Fibroblast of skin of left quadriceps (primary cell): Measurements from ENCODE around the gene WNK1.

ENCODE experiments used
- DNase-seq, 2 experiments: peaks; one replicate each; pipeline ENCODE4 v3.0.0-alpha.2; 2013; ENCODE audit warnings: low read depth in 2 of 2

Gene WNK1

DNA sequence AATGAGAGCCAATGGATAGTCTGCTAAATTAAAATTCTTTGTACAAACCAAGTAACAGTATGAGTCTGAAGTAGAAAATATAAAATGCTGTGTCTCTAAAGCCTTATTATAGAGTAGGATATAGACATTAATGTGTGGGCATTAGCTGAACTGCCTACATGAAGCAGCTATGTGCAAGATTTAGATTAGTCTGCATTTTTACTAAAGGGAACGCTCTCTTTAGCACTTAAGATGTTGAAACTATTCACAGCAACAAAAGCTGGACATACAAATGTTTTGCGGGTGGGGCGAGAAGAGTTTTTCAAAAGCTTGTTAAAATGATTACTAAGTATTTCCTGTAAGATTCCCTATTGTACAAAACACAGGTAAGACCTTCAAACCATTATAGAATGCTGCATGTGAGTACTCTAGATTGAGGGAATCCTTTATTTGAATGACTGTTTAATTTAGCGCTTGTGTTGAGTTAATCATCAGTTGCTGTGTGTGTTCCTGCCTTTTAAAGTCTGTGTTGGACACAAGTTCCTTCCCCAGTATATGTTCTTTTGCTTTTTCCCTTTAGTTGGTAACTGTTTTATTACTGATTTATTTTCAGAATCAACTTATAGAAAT is 110.0 kb downstream of the WNK1 start:
- no peak for DNase-seq

DNA sequence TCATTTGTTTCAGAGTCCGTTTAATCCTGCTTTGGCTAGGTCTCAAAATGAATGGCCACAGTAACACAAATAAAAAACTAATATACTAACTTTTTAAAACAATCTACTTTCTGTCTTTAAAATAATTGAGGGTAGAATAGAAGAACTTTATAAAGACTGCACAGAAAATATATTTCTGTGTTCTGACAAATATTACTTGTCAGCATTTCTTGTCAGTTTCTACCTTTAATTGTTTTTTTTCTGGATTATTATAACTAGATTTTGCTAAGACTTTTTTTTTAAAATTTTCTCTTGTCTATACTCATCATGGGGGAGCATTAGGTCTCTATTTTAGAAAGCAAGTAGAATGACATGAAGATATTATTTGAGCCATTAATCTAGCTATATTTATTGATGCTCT is 110.9 kb downstream of the WNK1 start:
- DNase-seq, result no peak

DNA sequence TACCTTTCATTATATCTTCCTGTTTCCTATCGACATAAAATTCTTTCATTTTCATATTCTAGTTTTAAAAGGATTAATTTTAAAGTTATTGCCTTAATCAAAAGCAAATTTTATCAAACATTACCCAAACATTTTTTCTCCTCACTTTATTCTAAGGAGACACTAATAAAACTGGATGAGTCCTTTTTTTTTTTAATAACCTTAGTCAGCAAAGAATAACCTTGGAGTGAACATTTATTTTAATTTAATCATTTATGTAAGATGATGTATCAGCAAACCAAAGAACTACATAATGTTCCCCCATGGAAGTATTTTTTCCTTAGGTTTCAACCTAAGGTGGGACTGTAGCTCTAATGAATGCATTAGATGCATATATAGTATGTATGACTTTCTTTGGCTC is 113.2 kb downstream of the WNK1 start:
- no peak for DNase-seq

DNA sequence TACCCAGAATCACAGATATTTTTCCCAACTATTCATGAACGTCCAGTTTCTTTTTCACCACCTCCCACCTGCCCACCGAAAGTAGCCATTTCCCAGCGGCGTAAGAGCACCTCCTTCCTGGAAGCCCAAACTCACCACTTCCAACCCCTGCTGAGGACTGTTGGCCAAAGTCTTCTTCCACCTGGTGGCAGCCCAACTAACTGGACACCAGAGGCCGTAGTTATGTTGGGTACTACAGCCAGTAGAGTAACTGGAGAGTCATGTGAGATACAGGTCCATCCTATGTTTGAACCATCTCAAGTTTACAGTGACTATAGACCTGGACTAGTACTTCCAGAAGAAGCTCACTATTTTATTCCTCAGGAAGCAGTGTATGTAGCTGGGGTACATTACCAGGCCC is 115.5 kb downstream of the WNK1 start:
- DNase-seq, result no peak

DNA sequence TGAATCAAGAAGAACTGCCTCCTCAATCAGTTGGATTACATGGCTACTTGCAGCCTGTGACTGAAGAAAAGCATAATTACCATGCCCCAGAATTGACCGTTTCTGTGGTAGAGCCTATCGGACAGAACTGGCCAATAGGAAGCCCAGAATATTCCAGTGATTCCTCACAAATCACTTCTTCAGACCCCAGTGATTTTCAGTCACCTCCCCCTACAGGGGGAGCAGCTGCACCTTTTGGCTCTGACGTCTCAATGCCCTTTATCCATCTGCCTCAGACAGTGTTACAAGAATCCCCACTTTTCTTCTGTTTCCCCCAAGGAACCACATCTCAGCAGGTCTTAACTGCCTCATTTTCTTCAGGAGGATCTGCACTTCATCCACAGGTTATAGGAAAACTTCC is 116.3 kb downstream of the WNK1 start:
- no peak for DNase-seq

DNA sequence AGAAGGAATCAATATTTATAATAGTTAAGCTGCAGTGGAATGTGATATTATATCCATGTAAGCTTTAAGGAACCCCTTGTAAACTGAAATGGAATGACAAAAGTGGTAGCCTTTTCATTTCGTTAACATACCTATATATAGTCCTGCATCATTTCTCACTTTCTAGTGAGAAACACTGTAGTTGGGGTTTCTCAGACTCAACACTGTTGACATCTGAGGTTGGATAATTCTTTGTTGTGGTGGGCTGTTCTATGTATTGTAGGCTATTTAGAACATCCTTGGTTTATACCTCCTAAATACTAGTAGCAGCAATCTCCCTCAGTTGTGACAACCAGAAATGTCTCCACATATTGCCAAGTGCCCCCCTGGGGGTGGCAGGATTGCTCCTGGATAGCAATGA is 118.0 kb downstream of the WNK1 start:
- no peak for DNase-seq

DNA sequence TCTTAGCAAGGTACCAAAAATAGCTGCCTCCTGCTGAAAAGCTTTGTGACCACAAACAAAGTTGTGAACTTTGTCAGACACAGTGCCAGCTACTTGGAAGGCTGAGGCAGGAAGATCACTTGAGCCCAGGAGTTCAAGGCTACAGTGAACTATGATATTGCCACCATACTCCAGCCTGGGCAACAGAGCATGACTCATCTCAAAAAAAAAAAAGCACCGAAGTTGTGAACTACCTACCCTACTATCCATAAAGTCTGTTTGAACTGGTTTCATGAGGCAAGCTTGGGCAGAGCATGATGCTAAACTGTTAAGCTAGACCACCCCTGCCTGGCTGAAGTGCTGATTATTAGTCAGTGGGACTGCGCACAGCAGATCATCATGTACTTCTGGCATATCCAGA is 121.6 kb downstream of the WNK1 start:
- DNase-seq, result no peak

DNA sequence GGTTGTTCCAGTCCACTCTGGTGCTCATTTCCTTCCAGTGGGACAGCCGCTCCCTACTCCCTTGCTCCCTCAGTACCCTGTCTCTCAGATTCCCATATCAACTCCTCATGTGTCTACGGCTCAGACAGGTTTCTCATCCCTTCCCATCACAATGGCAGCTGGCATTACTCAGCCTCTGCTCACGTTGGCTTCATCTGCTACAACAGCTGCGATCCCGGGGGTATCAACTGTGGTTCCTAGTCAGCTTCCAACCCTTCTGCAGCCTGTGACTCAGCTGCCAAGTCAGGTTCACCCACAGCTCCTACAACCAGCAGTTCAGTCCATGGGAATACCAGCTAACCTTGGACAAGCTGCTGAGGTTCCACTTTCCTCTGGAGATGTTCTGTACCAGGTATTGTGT is 127.3 kb downstream of the WNK1 start:
- peak in 1 of 2 experiments; percentile 5 for DNase-seq

DNA sequence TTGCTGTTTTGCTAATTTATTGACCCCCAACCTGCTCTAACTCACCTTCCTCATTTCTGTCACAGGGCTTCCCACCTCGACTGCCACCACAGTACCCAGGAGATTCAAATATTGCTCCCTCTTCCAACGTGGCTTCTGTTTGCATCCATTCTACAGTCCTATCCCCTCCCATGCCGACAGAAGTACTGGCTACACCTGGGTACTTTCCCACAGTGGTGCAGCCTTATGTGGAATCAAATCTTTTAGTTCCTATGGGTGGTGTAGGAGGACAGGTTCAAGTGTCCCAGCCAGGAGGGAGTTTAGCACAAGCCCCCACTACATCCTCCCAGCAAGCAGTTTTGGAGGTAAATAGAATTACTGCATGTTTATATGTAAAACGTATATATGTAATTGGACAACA is 128.3 kb downstream of the WNK1 start:
- DNase-seq, result no peak

DNA sequence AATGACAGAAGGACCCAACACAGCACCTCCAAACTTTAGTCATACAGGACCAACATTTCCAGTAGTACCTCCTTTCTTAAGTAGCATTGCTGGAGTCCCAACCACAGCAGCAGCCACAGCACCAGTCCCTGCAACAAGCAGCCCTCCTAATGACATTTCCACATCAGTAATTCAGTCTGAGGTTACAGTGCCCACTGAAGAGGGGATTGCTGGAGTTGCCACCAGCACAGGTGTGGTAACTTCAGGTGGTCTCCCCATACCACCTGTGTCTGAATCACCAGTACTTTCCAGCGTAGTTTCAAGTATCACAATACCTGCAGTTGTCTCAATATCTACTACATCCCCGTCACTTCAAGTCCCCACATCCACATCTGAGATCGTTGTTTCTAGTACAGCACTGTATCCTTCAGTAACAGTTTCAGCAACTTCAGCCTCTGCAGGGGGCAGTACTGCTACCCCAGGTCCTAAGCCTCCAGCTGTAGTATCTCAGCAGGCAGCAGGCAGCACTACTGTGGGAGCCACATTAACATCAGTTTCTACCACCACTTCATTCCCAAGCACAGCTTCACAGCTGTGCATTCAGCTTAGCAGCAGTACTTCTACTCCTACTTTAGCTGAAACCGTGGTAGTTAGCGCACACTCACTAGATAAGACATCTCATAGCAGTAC is 132.5 kb downstream of the WNK1 start:
- DNase-seq, result no peak

DNA sequence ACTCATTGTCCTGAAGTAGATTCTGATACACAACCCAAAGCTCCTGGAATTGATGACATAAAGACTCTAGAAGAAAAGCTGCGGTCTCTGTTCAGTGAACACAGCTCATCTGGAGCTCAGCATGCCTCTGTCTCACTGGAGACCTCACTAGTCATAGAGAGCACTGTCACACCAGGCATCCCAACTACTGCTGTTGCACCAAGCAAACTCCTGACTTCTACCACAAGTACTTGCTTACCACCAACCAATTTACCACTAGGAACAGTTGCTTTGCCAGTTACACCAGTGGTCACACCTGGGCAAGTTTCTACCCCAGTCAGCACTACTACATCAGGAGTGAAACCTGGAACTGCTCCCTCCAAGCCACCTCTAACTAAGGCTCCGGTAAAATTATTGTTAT is 133.3 kb downstream of the WNK1 start:
- no peak for DNase-seq

DNA sequence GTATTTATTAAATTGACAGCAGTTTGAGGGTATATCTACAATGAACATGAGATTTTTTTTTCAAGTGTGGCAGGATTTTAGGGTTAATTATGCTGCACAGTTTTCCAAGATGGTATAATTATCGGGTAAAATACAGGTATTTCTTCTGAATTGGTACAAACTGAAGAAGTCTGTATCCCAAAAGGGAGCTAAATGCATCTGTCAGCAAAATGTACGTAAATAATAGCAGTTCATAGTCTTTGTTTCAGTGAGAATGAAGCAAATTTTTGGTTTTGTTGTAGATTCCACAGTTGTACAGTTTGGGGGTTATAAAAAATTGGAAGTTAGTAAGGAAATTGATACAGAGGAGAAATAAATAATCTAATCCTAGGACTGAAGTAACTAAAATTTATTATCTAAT is 133.8 kb downstream of the WNK1 start:
- no peak for DNase-seq

DNA sequence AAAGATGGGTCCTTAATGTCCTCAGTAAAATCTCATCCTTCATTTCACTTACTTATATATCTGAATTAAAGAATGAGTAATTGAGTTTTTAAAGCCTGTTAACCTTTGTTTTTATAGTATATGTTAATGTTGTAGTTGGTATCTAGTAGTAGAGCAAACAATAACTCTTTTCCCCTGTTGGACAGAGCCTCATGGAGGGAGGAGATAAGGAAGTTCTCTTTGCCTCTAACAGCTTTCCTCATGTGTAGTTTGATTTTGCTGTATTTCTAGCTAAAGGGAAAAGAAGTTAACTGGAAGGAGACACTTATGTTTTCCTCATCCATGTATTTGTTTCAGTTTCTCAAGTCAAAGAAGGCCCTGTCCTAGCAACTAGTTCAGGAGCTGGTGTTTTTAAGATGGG is 141.8 kb downstream of the WNK1 start:
- no peak for DNase-seq

DNA sequence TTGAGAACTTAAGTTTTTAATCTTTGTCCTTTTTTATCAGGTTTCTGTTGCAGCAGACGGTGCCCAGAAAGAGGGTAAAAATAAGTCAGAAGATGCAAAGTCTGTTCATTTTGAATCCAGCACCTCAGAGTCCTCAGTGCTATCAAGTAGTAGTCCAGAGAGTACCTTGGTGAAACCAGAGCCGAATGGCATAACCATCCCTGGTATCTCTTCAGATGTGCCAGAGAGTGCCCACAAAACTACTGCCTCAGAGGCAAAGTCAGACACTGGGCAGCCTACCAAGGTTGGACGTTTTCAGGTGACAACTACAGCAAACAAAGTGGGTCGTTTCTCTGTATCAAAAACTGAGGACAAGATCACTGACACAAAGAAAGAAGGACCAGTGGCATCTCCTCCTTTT is 143.7 kb downstream of the WNK1 start:
- DNase-seq, result no peak

DNA sequence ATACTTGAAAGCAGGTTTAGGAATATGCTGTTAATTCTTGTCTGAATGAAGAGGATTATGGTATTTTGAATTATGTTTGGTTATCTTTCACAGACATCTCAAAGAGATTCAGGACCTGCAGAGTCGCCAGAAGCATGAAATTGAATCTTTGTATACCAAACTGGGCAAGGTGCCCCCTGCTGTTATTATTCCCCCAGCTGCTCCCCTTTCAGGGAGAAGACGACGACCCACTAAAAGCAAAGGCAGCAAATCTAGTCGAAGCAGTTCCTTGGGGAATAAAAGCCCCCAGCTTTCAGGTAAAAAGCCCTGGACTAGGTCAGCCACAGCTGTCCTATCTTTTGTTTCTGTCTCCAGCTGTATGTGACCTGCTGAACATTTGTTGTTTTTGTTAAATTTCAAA is 145.0 kb downstream of the WNK1 start:
- DNase-seq, result no peak

DNA sequence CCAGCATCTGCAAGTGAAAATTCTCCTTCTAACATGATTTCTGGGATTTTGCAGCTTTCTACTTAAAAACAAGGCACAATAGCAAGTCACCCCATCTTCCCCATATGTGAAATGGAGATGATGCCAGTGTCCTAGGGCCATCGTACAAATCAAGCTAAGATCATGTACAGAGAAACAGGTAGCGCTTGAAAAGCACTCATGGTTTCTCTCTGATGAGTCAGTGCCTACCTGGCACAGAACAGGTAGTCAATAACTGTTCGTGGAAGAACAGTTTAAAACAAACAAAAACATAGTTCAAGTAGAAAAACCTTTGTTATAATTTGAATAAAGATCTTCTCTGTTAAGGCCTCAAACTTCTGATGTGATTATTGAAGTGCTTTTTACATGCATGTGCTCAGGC is 150.2 kb downstream of the WNK1 start:
- DNase-seq, result no peak

DNA sequence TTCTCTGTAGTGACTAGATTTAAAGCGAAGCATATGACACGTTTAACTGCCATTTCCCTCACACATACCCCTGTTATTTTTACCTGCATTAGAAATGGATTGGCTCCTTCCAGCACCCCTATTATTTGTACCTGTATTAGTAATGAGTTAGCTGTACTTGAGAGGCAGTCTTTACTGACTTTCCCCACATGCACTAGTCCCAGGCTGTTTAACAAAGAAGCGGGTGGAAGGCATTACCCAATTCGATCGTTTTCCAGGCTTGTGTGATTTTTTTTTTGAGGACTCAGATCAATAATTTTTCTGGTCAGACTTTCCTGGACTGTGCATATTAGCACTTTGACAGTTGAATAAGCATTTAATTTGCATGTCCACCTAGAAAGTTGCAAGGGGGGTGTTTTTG is 150.7 kb downstream of the WNK1 start:
- no peak for DNase-seq

DNA sequence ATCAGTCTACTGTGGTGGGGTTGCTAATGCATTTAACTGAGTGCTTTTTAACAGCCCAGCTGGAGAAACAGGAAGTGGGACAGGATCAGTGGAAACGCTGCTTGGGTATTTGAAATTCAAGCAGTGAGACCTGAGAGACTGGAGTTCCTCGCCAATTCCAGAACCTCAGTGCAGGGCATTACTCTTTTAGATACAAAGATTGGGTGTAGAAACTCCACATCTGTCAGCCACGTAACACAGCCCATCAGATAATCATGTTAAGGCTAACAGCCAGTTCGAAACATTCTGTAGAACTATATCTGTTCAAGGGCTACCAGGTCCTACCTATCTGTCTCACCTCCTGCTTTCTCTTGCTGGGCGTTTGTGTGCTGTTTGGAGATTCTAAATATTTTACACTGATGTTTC is 151.6 kb downstream of the WNK1 start:
- no peak for DNase-seq

DNA sequence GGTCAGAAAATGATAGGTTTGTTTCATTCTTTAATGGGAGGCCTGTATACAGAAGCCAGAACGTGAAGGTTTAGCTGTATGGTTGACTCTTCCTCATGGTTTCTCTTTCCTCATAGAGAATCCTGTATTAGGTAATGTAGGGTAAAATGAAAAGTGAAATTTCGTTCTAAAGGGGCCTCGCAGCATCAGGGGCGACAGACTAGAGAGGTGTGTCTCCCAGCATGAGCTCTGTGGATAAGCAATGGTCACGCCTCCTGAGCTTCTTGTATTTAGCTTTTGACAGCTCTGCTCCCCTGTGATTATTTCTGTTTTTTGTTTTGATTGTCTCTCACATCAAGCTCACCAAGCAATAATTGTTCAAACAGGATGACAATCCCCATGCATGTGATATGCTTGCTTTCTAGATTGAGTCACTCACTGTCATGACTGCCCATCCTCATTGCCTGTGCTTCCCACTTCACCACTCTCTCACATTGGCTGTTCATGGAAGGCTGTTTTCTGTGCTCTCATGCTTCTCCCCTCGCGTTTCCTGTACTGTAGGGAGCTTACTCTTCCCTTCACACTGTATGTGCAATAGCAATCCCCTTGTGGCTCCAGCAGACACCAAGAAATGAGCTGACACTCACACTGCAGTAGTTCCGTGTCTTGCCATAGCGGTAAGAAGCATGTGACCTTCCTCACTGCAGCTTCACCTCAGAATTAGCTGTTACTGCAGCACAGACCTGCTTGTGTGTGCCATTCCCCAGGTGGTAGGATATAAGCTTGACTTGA is 153.1 kb downstream of the WNK1 start:
- DNase-seq, result no peak

DNA sequence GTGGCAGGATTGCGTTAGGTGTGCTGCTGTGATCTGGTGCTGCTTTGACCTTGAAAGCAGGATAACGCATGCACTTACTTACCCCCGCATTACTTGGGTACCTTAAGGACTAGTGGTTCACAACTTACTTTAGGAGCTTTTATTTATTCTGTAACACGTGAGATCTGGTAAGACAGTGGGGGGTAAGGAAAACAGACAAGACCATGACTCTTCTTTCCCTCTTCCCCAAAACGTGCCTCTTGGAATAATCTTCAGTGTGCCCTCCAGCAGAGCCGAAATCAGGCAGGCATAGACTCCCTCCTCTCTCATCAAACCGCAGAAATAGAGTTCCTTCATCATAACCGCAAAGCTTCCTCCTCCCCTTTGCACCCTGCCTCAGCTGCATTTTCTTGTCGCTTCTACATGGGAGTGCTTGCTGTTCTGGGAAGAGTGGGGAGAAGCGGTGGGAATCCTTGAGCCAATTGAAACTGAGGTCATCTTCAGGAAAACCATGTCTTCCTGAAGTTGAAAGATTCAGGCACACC is 153.7 kb downstream of the WNK1 start:
- DNase-seq, result no peak

DNA sequence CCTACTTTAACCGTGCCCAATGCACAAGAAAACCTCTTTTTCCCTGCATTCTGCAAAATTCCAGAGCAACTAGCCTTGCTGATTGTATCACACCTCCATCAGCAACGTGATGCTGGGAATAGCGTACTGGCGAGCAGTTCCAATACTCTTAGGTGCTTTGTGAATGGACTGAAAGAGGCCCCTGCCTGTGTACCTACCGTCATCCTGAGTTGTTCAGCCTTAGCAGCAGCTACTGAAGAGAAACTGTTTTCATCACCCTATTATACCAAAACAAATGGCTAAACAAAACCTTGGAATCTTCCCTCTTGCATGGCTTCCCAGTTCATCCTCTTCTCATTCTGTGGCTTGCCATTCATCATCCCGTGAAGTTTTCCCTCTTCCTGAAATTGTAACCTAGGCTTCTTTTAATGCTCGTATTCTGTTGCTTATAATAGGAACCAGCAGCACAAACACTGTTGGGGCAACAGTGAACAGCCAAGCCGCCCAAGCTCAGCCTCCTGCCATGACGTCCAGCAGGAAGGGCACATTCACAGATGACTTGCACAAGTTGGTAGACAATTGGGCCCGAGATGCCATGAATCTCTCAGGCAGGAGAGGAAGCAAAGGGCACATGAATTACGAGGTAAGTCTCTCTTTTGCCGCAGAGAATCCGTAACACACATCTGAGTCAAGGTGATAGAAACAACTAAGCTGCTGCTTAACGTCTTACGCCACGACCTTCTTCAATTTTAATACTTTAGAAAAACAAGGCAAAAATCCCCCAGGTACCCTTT is 155.2 kb downstream of the WNK1 start:
- no peak for DNase-seq

DNA sequence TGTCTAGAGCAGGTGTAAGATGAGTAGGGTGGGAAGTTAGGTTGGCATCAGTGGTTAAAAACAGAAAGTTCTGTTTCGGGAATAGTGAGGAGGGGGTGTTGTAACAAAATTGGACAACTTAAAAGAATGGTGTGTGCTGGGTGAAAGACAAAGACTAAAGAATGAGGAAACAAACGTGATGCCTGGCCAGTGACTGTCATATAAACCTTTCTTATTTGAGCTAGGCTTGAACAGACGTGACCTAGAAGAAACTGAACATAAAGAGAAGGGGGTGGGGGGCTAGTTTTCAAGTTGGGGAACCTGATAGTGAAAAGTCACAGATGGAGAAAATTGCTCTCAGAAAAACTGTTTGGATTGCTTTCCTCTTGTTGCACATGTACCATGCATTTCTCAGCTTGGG is 157.5 kb downstream of the WNK1 start:
- DNase-seq, result no peak
